OCI-LY7 (cell line): Measurements from ENCODE around the gene DNASE2B. TPM values are rescaled to one million over a fixed set of nuclear protein-coding genes. Genes with fewer than 3 reads are reported as not detected.
"Not testable (repeated sequence)": the region's sequence is repeated elsewhere in the genome, so short reads cannot be mapped to it uniquely, and the experiment has no call there.

Experiments
- BruUV-seq: library from RNA; stranded (reverse); fragments of 400-500 nt; replicated peaks from 2 replicates; lab custom pipeline; 2021; lab: Mats Ljungman, UMichigan
- CTCF ChIA-PET: fragments of 300-600 bp; sonication (Branson Sonifier 250); formaldehyde crosslinking; loops from one replicate; lab custom pipeline; 2022; ENCODE audit warnings: antibody characterized with exemption; ENCODE audit not compliant: unreplicated experiment; lab: Charles Lee
- POLR2A ChIA-PET: fragments of 300-600 bp; sonication (Branson Sonifier 250); formaldehyde crosslinking; loops from one replicate; lab custom pipeline; 2022; ENCODE audit warnings: antibody characterized with exemption; lab: Charles Lee
- DNase-seq: peaks from one replicate; pipeline ENCODE4 v3.0.0-alpha.2; 2015; ENCODE audit warnings: low spot score
- H2AFZ ChIP-seq: fragments of 200-600 bp; sonication (generic), shearing (Covaris generic); 2 replicates; pipeline ENCODE4 v1.6.1; 2014; ENCODE audit warnings: mild to moderate bottlenecking, antibody characterized with exemption, low read length, moderate library complexity
- H3K27ac ChIP-seq: fragments of 200-600 bp; sonication (generic); 2 replicates; pipeline ENCODE4 v1.5.1; 2014; ENCODE audit warnings: mixed run types, low read depth, mild to moderate bottlenecking, moderate library complexity, low read length, inconsistent platforms; ENCODE audit not compliant: poor library complexity, severe bottlenecking
- H3K36me3 ChIP-seq: fragments of 200-600 bp; sonication (generic); 2 replicates; pipeline ENCODE4 v1.6.1; 2014; ENCODE audit warnings: mild to moderate bottlenecking, antibody characterized with exemption, low read length, moderate library complexity, mixed read lengths; ENCODE audit not compliant: insufficient read depth
- H3K4me1 ChIP-seq: fragments of 200-600 bp; sonication (generic); 2 replicates; pipeline ENCODE4 v1.5.1; 2014; ENCODE audit warnings: mild to moderate bottlenecking, low read length; ENCODE audit not compliant: insufficient read depth, poor library complexity, severe bottlenecking
- H3K4me2 ChIP-seq: fragments of 200-600 bp; sonication (generic); 2 replicates; pipeline ENCODE4 v1.6.1; 2014; ENCODE audit warnings: mild to moderate bottlenecking, low read length
- H3K4me3 ChIP-seq: fragments of 200-600 bp; sonication (generic); 2 replicates; pipeline ENCODE4 v1.5.1; 2014; ENCODE audit warnings: mild to moderate bottlenecking, low read depth, low read length; ENCODE audit not compliant: poor library complexity, severe bottlenecking
- H3K79me2 ChIP-seq: fragments of 200-600 bp; sonication (generic); 2 replicates; pipeline ENCODE4 v1.6.1; 2016; ENCODE audit warnings: low read depth, mild to moderate bottlenecking, low read length, moderate library complexity, mixed read lengths; ENCODE audit not compliant: insufficient read depth
- H3K9me2 ChIP-seq: fragments of 200-600 bp; sonication (generic); 2 replicates; pipeline ENCODE4 v1.6.1; 2016; ENCODE audit warnings: mild to moderate bottlenecking, low read length, mixed read lengths; ENCODE audit not compliant: insufficient read depth
- H3K9me3 ChIP-seq: fragments of 200-600 bp; sonication (generic); 2 replicates; pipeline ENCODE4 v1.6.1; 2014; ENCODE audit warnings: mild to moderate bottlenecking, mixed run types, low read length, mixed read lengths
- H4K20me1 ChIP-seq: fragments of 200-600 bp; sonication (generic); 2 replicates; pipeline ENCODE4 v1.6.1; 2014; ENCODE audit warnings: mild to moderate bottlenecking, antibody characterized with exemption, low read length, moderate library complexity, mixed read lengths; ENCODE audit not compliant: insufficient read depth
- EZH2phosphoT487 ChIP-seq: fragments of 200-600 bp; sonication (generic); IDR thresholded peaks from 2 replicates; pipeline ENCODE4 v1.6.1; 2018; ENCODE audit warnings: low read depth, borderline replicate concordance, mild to moderate bottlenecking, mixed run types, antibody characterized with exemption, low read length, moderate library complexity, mixed read lengths
- intact Hi-C: fragments of 100-400 bp; cut with micrococcal nuclease; formaldehyde crosslinking; loops from one replicate; pipeline ENCODE4 v1.10.0; 2022; ENCODE audit not compliant: unreplicated experiment
- total RNA-seq, 2 experiments: library from RNA; depleted of rRNA in 1 of 2; stranded (reverse); fragments of >200 nt in 1 of 2; shearing (Covaris generic) in 1 of 2; gene quantifications; 2 replicates each; pipeline ENCODE4 v1.2.3, GENCODE V29; 2014 to 2022
- TF ChIP-seq, protein P1 (sequence below): fragments of 200-600 bp; sonication (generic); conservative IDR thresholded peaks from 2 replicates; pipeline ENCODE4 v1.5.1; 2014; ENCODE audit warnings: mild to moderate bottlenecking, antibody characterized with exemption, low read length, moderate library complexity, mixed read lengths

Gene DNASE2B
- total RNA-seq, 2 experiments from 2014 or later: 0.22 TPM; not detected in 1

DNA sequence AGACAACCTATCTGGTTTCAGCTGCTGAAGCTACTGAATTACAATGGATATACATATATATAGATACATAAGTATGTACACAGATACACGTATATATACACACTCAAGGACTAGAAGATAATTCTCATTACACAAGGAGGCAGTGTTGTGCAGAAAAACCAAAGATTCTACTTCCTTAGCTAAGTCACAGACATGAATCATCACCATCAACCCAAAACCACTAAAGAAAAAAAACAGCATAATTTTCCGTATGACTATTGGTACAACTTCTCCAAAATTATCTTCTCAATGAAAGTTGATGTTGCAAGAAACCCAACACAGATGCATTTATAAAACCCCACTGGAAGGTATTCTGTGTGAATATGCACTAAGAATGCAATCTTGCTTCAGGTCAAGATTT lies 44.0 kb downstream of the DNASE2B start:
- no peaks in the 10 kb centered on the region for H3K9me2 ChIP-seq
- no peak overlapping the region for H3K27ac ChIP-seq
- no peak overlapping the region; the same call in 1 of the 2 replicates for H2AFZ ChIP-seq
- TF ChIP-seq EZH2phosphoT487: no peak
- TF ChIP-seq, protein P1, sequence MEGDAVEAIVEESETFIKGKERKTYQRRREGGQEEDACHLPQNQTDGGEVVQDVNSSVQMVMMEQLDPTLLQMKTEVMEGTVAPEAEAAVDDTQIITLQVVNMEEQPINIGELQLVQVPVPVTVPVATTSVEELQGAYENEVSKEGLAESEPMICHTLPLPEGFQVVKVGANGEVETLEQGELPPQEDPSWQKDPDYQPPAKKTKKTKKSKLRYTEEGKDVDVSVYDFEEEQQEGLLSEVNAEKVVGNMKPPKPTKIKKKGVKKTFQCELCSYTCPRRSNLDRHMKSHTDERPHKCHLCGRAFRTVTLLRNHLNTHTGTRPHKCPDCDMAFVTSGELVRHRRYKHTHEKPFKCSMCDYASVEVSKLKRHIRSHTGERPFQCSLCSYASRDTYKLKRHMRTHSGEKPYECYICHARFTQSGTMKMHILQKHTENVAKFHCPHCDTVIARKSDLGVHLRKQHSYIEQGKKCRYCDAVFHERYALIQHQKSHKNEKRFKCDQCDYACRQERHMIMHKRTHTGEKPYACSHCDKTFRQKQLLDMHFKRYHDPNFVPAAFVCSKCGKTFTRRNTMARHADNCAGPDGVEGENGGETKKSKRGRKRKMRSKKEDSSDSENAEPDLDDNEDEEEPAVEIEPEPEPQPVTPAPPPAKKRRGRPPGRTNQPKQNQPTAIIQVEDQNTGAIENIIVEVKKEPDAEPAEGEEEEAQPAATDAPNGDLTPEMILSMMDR: peak; percentile 80
- no peaks in the 10 kb centered on the region for H3K79me2 ChIP-seq
- H3K4me3 ChIP-seq: no peak overlapping the region
- H3K4me2 ChIP-seq: no peak overlapping the region
- H3K36me3 ChIP-seq: no peaks in the 10 kb centered on the region
- intact Hi-C loops: loop anchor here (1.0 to 2.0 kb wide), 2 partner anchors 179 to 311 kb away; no protein-coding TSS in a partner anchor
- peak; percentile 60 for DNase-seq
- ChIA-PET POLR2A (interaction anchor here (0.7 to 1.2 kb wide), 2 partner anchors 300 to 311 kb away, joined by 4 to 5 read pairs; no protein-coding TSS in a partner anchor), CTCF (no interaction called here)
- no peaks in the 10 kb centered on the region for H3K9me3 ChIP-seq
- BruUV-seq: no TSS peak
- H3K4me1 ChIP-seq: peaks cover 6% of the 10 kb centered on the region
- H4K20me1 ChIP-seq: no peaks in the 10 kb centered on the region

DNA sequence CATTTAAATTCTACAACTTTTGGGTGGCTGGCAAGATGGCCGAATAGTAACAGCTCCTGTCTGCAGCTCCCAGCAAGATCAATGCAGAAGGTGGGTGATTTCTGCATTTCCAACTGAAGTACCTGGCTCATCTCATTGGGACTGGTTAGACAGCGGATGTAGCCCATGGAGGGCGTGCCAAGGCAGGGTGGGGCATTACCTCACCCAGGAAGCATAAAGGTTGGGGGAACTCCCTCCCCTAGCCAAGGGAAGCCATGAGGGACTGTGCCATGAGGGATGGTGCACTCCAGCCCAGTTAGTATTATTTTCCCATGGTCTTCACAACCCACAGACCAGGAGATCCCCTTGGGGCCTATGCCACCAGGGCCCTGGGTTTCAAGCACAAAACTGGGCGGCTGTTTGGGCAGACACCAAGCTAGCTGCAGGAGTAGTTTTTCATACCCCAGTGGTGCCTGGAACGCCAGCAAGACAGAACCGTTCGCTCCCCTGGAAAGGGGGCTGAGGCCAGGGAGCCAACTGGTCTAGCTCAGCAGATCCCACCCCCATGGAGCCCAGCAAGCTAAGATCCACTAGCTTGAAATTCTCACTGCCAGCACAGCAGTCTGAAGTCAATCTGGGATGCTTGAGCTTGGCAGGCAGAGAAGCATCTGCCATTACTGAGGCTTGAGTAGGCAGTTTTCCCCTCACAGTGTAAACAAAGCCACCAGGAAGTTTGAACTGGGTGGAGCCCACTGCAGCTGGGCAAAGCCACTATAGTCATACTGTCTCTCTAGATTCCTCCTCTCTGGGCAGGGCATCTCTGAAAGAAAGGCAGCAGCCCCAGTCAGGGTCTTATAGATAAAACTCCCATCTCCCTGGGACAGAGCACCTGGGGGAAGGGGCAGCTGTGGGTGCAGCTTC lies 44.7 kb downstream of the DNASE2B start:
- intact Hi-C loops: loop anchor here (1.0 to 2.0 kb wide), 2 partner anchors 178 to 310 kb away; no protein-coding TSS in a partner anchor
- H3K9me2 ChIP-seq, H3K36me3 ChIP-seq, DNase-seq, H2AFZ ChIP-seq, H3K9me3 ChIP-seq, H3K4me1 ChIP-seq, BruUV-seq, H3K4me2 ChIP-seq, H4K20me1 ChIP-seq, CTCF ChIA-PET, H3K4me3 ChIP-seq, H3K27ac ChIP-seq, H3K79me2 ChIP-seq: not testable (repeated sequence)
- POLR2A ChIA-PET: interaction anchor here (1.2 kb wide), 1 partner anchor 310 kb away, joined by 4 read pairs; no protein-coding TSS in a partner anchor

DNA sequence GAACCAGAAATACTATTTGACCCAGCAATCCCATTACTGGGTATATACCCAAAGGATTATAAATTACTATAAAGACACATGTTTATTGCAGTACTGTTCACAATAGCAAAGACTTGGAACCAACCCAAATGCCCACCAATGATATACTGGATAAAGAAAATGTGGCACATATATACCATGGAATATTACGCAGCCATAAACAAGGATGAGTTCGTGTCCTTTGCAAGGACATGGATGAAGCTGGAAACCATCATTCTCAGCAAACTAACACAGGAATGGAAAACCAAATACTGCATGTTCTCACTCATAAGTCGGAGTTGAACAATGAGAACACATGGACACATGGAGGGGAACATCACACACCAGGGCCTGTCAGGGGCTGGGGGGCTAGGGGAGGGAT lies 50.4 kb downstream of the DNASE2B start:
- H3K79me2 ChIP-seq, H3K4me1 ChIP-seq, H3K36me3 ChIP-seq, H3K27ac ChIP-seq, H3K9me2 ChIP-seq, DNase-seq, intact Hi-C loops, H3K4me2 ChIP-seq, BruUV-seq, H3K4me3 ChIP-seq, H3K9me3 ChIP-seq, H2AFZ ChIP-seq, H4K20me1 ChIP-seq, CTCF ChIA-PET: not testable (repeated sequence)
- POLR2A ChIA-PET: interaction anchor here (0.6 to 0.7 kb wide), 2 partner anchors 15 to 304 kb away, joined by 4 to 6 read pairs; no protein-coding TSS in a partner anchor
